ENCODE data around the gene RAB31.
"Not testable (repeated sequence)": the region's sequence is repeated elsewhere in the genome, so short reads cannot be mapped to it uniquely, and the experiment has no call there.

RAB31 gene

DNA sequence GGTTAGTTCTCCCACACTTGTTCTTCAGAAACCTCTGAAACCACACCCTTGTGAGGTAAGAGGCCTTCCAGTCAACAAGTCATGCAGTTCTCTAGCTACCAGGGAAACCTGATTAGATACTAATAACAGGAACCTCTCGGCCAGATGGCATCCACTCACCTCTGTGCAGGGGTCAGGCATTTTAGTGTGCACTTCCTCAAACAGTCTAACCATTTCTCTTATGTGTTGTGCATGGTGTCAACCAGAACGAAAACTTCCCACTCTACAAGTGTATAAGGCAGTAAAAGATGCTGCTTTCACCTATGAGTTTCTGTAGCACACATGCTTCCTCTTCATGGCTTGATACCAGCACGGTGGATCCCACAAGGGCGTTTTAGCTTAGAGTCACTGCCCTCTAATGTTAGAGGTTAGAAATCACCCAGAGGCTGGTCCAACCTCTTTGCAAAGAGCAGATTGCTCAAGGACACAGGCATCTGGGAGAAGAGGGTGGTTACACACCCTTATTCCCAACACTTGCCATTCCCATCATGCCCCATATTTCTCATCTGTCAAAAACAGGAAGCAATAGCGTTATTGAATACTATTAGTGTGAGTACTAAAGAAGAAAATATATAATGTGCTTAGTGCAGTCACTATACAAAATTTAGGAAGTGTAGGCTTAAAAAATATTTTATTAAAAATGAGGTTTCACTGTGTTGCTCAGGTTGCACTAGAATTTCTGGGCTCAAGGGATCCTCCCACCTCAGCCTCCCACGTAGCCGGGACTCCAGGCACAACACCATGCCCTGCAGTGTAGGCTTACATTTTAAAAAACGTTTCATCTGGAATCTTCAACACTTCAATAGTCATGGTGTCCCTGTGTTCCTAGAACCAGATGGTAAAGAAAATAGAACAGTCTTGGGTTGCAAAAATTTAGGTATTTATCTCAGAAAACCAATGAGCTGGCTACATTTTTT is 34.5 kb upstream of the RAB31 start (continued):
- TF ChIP-seq ZNF202 (tag by site-specific recombination; IDR thresholded peaks at IDR 0.05; ENCODE audit: borderline replicate concordance), result no peak
- TF ChIP-seq ZNF221 (tag by site-specific recombination; IDR thresholded peaks at IDR 0.05; ENCODE audit: borderline replicate concordance), result no peak

DNA sequence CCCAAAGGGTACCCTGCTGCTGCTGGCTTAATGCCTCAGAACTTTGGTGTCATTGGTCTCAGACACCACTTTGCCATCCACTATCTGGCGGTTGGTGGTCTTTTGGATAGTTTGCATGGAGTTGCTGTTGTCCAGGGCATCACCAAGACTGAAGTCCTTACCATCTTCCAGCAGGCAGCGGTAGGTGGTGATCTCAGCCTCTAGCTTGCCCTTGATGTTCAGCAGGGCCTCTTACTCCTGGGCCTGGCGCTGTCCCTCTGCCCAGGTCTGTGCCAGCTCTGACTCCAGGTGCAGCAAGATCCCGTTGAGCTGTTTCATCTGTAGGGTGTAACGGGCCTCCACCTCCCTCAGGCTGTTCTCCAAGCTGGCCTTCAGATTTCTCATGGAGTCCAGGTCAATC is 29.9 kb upstream of the RAB31 start:
- H3K4me3 ChIP-seq (ENCODE audit: low read depth, low read length); H3K36me3 ChIP-seq (ENCODE audit: control insufficient read depth in 2 of 2, insufficient read depth in 1 of 2, low read length in 2 of 2); POLR2A ChIA-PET; H3K9me3 ChIP-seq (ENCODE audit: control insufficient read depth, insufficient read depth, low read depth, low read length); CTCF ChIA-PET; H3K27ac ChIP-seq (ENCODE audit: extremely low read depth, low read depth, low read length); H3K4me1 ChIP-seq (ENCODE audit: control insufficient read depth, insufficient read depth, low read length): not testable (repeated sequence)

DNA sequence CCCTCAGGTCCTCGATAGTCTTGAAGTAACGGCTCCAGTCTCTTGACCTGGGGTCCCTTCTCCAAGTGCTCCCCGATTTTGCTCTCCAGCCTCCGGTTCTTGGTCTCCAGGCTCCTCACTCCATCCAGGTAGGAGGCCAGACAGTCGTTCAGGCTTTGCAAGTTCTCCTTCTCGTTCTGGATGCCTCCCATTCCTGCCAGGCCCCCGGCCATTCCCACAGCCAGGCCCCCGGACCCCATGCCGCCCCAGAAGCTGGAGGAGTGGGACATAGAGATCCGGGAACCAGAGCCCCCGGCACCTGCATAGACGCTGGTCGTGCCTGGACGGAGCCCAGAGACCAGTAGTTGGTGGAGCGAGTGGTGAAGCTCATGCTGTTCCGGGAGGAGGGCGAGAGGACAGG is 29.0 kb upstream of the RAB31 start:
- CTCF ChIA-PET, result interaction anchor here (0.9 kb wide), 1 partner anchor 18 kb away, joined by 3 read pairs; no protein-coding TSS in a partner anchor
- Histone ChIP-seq H3K9me3 (ENCODE audit: control insufficient read depth, insufficient read depth, low read depth, low read length) (no peaks in the 10 kb centered on the region), H3K27ac (ENCODE audit: extremely low read depth, low read depth, low read length) (no peak overlapping the region), H3K36me3 (ENCODE audit: control insufficient read depth in 2 of 2, insufficient read depth in 1 of 2, low read length in 2 of 2) (no peaks in the 10 kb centered on the region), H3K4me1 (ENCODE audit: control insufficient read depth, insufficient read depth, low read length) (no peaks in the 10 kb centered on the region; the same call in 1 of the 2 replicates), H3K4me3 (ENCODE audit: low read depth, low read length) (no peak overlapping the region)
- TF ChIP-seq GLI2 (tag by site-specific recombination; IDR thresholded peaks at IDR 0.05; ENCODE audit: borderline replicate concordance, low read depth) (no peak), ZXDB (tag by site-specific recombination; IDR thresholded peaks at IDR 0.05) (no peak), ZNF585B (tag by site-specific recombination; IDR thresholded peaks at IDR 0.05) (no peak), SP2 (tag by site-specific recombination; IDR thresholded peaks at IDR 0.05) (no peak), ZIC2 (tag by site-specific recombination; IDR thresholded peaks at IDR 0.05) (no peak), ZBTB20 (tag by site-specific recombination; IDR thresholded peaks at IDR 0.05) (no peak), HOXA7 (CRISPR knock-in tag; IDR thresholded peaks at IDR 0.05; ENCODE audit: borderline replicate concordance) (no peak), ZSCAN30 (tag by site-specific recombination; IDR thresholded peaks at IDR 0.05) (no peak), ZNF404 (tag by site-specific recombination; IDR thresholded peaks at IDR 0.05) (no peak), ZNF677 (tag by site-specific recombination; IDR thresholded peaks at IDR 0.05) (no peak), ZNF501 (tag by site-specific recombination; IDR thresholded peaks at IDR 0.05) (no peak), ZNF174 (tag by site-specific recombination; IDR thresholded peaks at IDR 0.05) (no peak), ZBTB48 (tag by site-specific recombination; IDR thresholded peaks at IDR 0.05) (no peak), ZNF660 (tag by site-specific recombination; IDR thresholded peaks at IDR 0.05) (no peak), BCL11B (tag by site-specific recombination; IDR thresholded peaks at IDR 0.05; ENCODE audit: low read depth) (no peak), HOXD13 (CRISPR knock-in tag; IDR thresholded peaks at IDR 0.05; ENCODE audit: borderline replicate concordance) (no peak)
- TF ChIP-seq, protein P1, sequence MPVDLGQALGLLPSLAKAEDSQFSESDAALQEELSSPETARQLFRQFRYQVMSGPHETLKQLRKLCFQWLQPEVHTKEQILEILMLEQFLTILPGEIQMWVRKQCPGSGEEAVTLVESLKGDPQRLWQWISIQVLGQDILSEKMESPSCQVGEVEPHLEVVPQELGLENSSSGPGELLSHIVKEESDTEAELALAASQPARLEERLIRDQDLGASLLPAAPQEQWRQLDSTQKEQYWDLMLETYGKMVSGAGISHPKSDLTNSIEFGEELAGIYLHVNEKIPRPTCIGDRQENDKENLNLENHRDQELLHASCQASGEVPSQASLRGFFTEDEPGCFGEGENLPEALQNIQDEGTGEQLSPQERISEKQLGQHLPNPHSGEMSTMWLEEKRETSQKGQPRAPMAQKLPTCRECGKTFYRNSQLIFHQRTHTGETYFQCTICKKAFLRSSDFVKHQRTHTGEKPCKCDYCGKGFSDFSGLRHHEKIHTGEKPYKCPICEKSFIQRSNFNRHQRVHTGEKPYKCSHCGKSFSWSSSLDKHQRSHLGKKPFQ (tag by site-specific recombination; IDR thresholded peaks at IDR 0.05), result no peak
- TF ChIP-seq, protein P2, sequence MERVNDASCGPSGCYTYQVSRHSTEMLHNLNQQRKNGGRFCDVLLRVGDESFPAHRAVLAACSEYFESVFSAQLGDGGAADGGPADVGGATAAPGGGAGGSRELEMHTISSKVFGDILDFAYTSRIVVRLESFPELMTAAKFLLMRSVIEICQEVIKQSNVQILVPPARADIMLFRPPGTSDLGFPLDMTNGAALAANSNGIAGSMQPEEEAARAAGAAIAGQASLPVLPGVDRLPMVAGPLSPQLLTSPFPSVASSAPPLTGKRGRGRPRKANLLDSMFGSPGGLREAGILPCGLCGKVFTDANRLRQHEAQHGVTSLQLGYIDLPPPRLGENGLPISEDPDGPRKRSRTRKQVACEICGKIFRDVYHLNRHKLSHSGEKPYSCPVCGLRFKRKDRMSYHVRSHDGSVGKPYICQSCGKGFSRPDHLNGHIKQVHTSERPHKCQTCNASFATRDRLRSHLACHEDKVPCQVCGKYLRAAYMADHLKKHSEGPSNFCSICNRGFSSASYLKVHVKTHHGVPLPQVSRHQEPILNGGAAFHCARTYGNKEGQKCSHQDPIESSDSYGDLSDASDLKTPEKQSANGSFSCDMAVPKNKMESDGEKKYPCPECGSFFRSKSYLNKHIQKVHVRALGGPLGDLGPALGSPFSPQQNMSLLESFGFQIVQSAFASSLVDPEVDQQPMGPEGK (tag by site-specific recombination; IDR thresholded peaks at IDR 0.05), result no peak
- TF ChIP-seq, protein P3, sequence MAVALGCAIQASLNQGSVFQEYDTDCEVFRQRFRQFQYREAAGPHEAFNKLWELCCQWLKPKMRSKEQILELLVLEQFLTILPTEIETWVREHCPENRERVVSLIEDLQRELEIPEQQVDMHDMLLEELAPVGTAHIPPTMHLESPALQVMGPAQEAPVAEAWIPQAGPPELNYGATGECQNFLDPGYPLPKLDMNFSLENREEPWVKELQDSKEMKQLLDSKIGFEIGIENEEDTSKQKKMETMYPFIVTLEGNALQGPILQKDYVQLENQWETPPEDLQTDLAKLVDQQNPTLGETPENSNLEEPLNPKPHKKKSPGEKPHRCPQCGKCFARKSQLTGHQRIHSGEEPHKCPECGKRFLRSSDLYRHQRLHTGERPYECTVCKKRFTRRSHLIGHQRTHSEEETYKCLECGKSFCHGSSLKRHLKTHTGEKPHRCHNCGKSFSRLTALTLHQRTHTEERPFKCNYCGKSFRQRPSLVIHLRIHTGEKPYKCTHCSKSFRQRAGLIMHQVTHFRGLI (tag by site-specific recombination; IDR thresholded peaks at IDR 0.05), result no peak
- POLR2A ChIA-PET, result no interaction called here
